HepG2 (cell line): ENCODE results near the gene CDK7. TPM values are rescaled to one million over a fixed set of nuclear protein-coding genes. Genes with fewer than 3 reads are reported as not detected.

Experiments
- ARNTL ChIP-seq: sonication (generic); formaldehyde crosslinking; IDR thresholded peaks from 2 replicates; pipeline ENCODE4 v1.4.0; 2020; ENCODE audit warnings: mild to moderate bottlenecking, missing genetic modification reagents
- ATF7-NPFF ChIP-seq: sonication (generic); formaldehyde crosslinking; IDR thresholded peaks from 2 replicates; pipeline ENCODE4 v1.8.1; 2023; ENCODE audit warnings: mild to moderate bottlenecking, low read depth, missing genetic modification reagents, moderate library complexity
- CBFB ChIP-seq: sonication (generic); formaldehyde crosslinking; IDR thresholded peaks from 2 replicates; pipeline ENCODE4 v1.4.0; 2020; ENCODE audit warnings: missing genetic modification reagents
- CHCHD3 ChIP-seq: sonication (generic); formaldehyde crosslinking; IDR thresholded peaks from 2 replicates; pipeline ENCODE4 v1.8.0; 2022; ENCODE audit warnings: mild to moderate bottlenecking, missing genetic modification reagents, moderate library complexity
- EEA1 ChIP-seq: sonication (generic); formaldehyde crosslinking; IDR thresholded peaks from 2 replicates; pipeline ENCODE4 v1.5.1; 2020; ENCODE audit warnings: mild to moderate bottlenecking, missing genetic modification reagents, borderline replicate concordance
- FOXJ3 ChIP-seq: sonication (generic); formaldehyde crosslinking; IDR thresholded peaks from 2 replicates; pipeline ENCODE4 v1.4.0; 2020; ENCODE audit warnings: missing genetic modification reagents, mild to moderate bottlenecking, borderline replicate concordance
- PRDM4 ChIP-seq: sonication (generic); formaldehyde crosslinking; IDR thresholded peaks from 2 replicates; pipeline ENCODE4 v1.9.0; 2021; ENCODE audit warnings: missing genetic modification reagents, borderline replicate concordance
- RELA ChIP-seq: sonication (generic); formaldehyde crosslinking; IDR thresholded peaks from 2 replicates; pipeline ENCODE4 v1.4.0; 2020; ENCODE audit warnings: missing genetic modification reagents
- SRF ChIP-seq: IDR thresholded peaks from 2 replicates; pipeline ENCODE4 v1.6.1; 2011; ENCODE audit warnings: mild to moderate bottlenecking, low read depth, low read length, moderate library complexity
- ZFP36L1 ChIP-seq: sonication (generic); formaldehyde crosslinking; IDR thresholded peaks from 2 replicates; pipeline ENCODE4 v1.8.0; 2022; ENCODE audit warnings: mild to moderate bottlenecking, missing genetic modification reagents, moderate library complexity
- ZFX ChIP-seq: sonication (generic); formaldehyde crosslinking; IDR thresholded peaks from 2 replicates; pipeline ENCODE4 v1.4.0; 2020; ENCODE audit warnings: mild to moderate bottlenecking, low read depth, missing genetic modification reagents, moderate library complexity
- ZHX2 ChIP-seq, 2 experiments: sonication (generic) in 1 of 2; formaldehyde crosslinking in 1 of 2; IDR thresholded peaks; 2 replicates each; pipeline versions ENCODE4 v1.6.1 to v1.9.0; 2014 to 2022; ENCODE audit warnings: antibody characterized with exemption in 1 of 2, borderline replicate concordance in 1 of 2, inconsistent platforms in 1 of 2, low read depth in 1 of 2, missing genetic modification reagents in 1 of 2
- ZNF205 ChIP-seq: IDR thresholded peaks from 2 replicates; pipeline ENCODE4 v1.6.1; 2018; ENCODE audit warnings: missing biosample characterization, missing genetic modification reagents
- ZNF264 ChIP-seq: sonication (generic); formaldehyde crosslinking; IDR thresholded peaks from 2 replicates; pipeline ENCODE4 v1.4.0; 2020; ENCODE audit warnings: missing genetic modification reagents
- ZNF331 ChIP-seq: sonication (generic); formaldehyde crosslinking; IDR thresholded peaks from 2 replicates; pipeline ENCODE4 v1.4.0; 2020; ENCODE audit warnings: missing genetic modification reagents
- ZNF33B ChIP-seq: sonication (generic); formaldehyde crosslinking; IDR thresholded peaks from 2 replicates; pipeline ENCODE4 v1.5.1; 2020; ENCODE audit warnings: mild to moderate bottlenecking, missing genetic modification reagents
- ZNF44 ChIP-seq: sonication (generic); formaldehyde crosslinking; IDR thresholded peaks from 2 replicates; pipeline ENCODE4 v1.5.1; 2020; ENCODE audit warnings: mild to moderate bottlenecking, missing genetic modification reagents
- ZNF580 ChIP-seq: IDR thresholded peaks from 2 replicates; pipeline ENCODE4 v1.6.1; 2016; ENCODE audit warnings: low read depth, borderline replicate concordance
- ZNF780A ChIP-seq: sonication (generic); formaldehyde crosslinking; IDR thresholded peaks from 2 replicates; pipeline ENCODE4 v1.8.0; 2022; ENCODE audit warnings: mild to moderate bottlenecking, missing genetic modification reagents, moderate library complexity
- ZNF816 ChIP-seq: sonication (generic); formaldehyde crosslinking; IDR thresholded peaks from 2 replicates; pipeline ENCODE4 v1.8.0; 2022; ENCODE audit warnings: missing genetic modification reagents, mild to moderate bottlenecking, borderline replicate concordance
- polyA plus RNA-seq, 8 experiments: library from polyadenylated mRNA; depleted of rRNA in 3 of 8; stranded (reverse) in 7 of 8; unstranded in 1 of 8; fragments of >200 nt; fragmentation: Illumina TruSeq in 4 of 8; extraction: Trizol in 4 of 8; gene quantifications; 2 replicates each; pipeline versions ENCODE4 v1.2.1 to v1.2.3, GENCODE V29; 2011 to 2016; ENCODE audit warnings: low read depth in 4 of 8, missing spikeins in 1 of 8, mixed read lengths in 1 of 8; ENCODE audit not compliant: insufficient read depth in 1 of 8
- total RNA-seq, 5 experiments: library from RNA; depleted of rRNA; stranded (reverse); fragments of >200 nt; fragmentation: Illumina TruSeq; extraction: Trizol; gene quantifications; 2 replicates each; pipeline ENCODE4 v1.2.3, GENCODE V29; 2016; ENCODE audit warnings: low read depth in 1 of 5

CDK7 gene
- total and polyA plus RNA-seq, 2 of the 13 experiments (the other 11 are each of a cell fraction or from before 2014, with no cell fraction given) = 41.2 to 54.9 TPM

GRCh38 chr5:69217548-69218526 is 16.8 kb upstream of the CDK7 start (continued):
- 0 out of 2 replicates have a peak, but pooled peaks have one; percentile 64 for TF ChIP-seq PRDM4 (CRISPR knock-in tag)
- TF ChIP-seq ZNF205 (CRISPR knock-in tag) = peak; percentile 63; the same call in 1 of the 2 replicates
- TF ChIP-seq EEA1 = 0 out of 2 replicates have a peak, but pooled peaks have one; percentile 94
- TF ChIP-seq ATF7-NPFF = no peak
- no peak for TF ChIP-seq ZNF264
- TF ChIP-seq ZNF33B (CRISPR knock-in tag) = no peak
- no peak for TF ChIP-seq SRF
- no peak for TF ChIP-seq ZNF780A (CRISPR knock-in tag)
- peak; percentile 85 for TF ChIP-seq ZNF580
- TF ChIP-seq ZFX = peak; percentile 49; the same call in 1 of the 2 replicates
- no peak for TF ChIP-seq ZHX2 (IDR thresholded peaks at IDR 0.05; ENCODE audit: low read depth)
- 0 out of 2 replicates have a peak, but pooled peaks have one; percentile 62 for TF ChIP-seq ZHX2 (CRISPR knock-in tag; IDR thresholded peaks at IDR 0.05; ENCODE audit: borderline replicate concordance)
- TF ChIP-seq CBFB (CRISPR knock-in tag) = no peak
- TF ChIP-seq ZNF816 (CRISPR knock-in tag) = 0 out of 2 replicates have a peak, but pooled peaks have one; percentile 61
- peak; percentile 76; the same call in 1 of the 2 replicates for TF ChIP-seq ARNTL (CRISPR knock-in tag)
- no peak for TF ChIP-seq ZFP36L1 (CRISPR knock-in tag)
- TF ChIP-seq RELA (CRISPR knock-in tag) = no peak
- peak; percentile 45; the same call in 1 of the 2 replicates for TF ChIP-seq FOXJ3 (CRISPR knock-in tag)
- no peak for TF ChIP-seq CHCHD3 (CRISPR knock-in tag)
- no peak; the same call in 1 of the 2 replicates for TF ChIP-seq ZNF331 (CRISPR knock-in tag)
- peak; percentile 64; the same call in 1 of the 2 replicates for TF ChIP-seq ZNF44 (CRISPR knock-in tag)
